H9 (cell line): Measurements from ENCODE around the gene HSPA5. TPM values are rescaled to one million over a fixed set of nuclear protein-coding genes. Genes with fewer than 3 reads are reported as not detected.
A peak's percentile ranks its signal among the peaks of the same experiment; 100 is the strongest.

Experiments
- DNase-seq: peaks from one replicate; pipeline ENCODE4 v3.0.0-alpha.2; 2017
- H2AFZ ChIP-seq: one replicate; pipeline ENCODE4 v1.6.1; 2013; ENCODE audit warnings: mild to moderate bottlenecking, low read length, control low read depth, moderate library complexity
- H2AK5ac ChIP-seq: 2 replicates; pipeline ENCODE4 v1.6.1; 2013; ENCODE audit warnings: low read length, control low read depth, mixed read lengths; ENCODE audit not compliant: insufficient read length
- H2BK120ac ChIP-seq: one replicate; pipeline ENCODE4 v1.6.1; 2013; ENCODE audit warnings: low read depth, mild to moderate bottlenecking, low read length, control low read depth, inconsistent platforms; ENCODE audit not compliant: poor library complexity, severe bottlenecking
- H2BK12ac ChIP-seq: 2 replicates; pipeline ENCODE4 v1.6.1; 2013; ENCODE audit warnings: low read length, control low read depth, mixed read lengths, low read depth; ENCODE audit not compliant: insufficient read length
- H2BK15ac ChIP-seq: 2 replicates; pipeline ENCODE4 v1.6.1; 2013; ENCODE audit warnings: low read depth, low read length, control low read depth
- H2BK20ac ChIP-seq: one replicate; pipeline ENCODE4 v1.6.1; 2013; ENCODE audit warnings: low read depth, mild to moderate bottlenecking, low read length, control low read depth, inconsistent platforms; ENCODE audit not compliant: poor library complexity, severe bottlenecking
- H2BK5ac ChIP-seq: 2 replicates; pipeline ENCODE4 v1.6.1; 2013; ENCODE audit warnings: low read length, control low read depth, mixed read lengths; ENCODE audit not compliant: insufficient read length
- H3K14ac ChIP-seq: 2 replicates; pipeline ENCODE4 v1.6.1; 2013; ENCODE audit warnings: low read length, control low read depth; ENCODE audit not compliant: insufficient read depth
- H3K18ac ChIP-seq: 2 replicates; pipeline ENCODE4 v1.6.1; 2013; ENCODE audit warnings: low read depth, mild to moderate bottlenecking, mixed read lengths, low read length, control low read depth; ENCODE audit not compliant: insufficient read length
- H3K23ac ChIP-seq: 2 replicates; pipeline ENCODE4 v1.6.1; 2013; ENCODE audit warnings: low read length, control low read depth, mixed read lengths, low read depth; ENCODE audit not compliant: insufficient read length
- H3K23me2 ChIP-seq: 2 replicates; pipeline ENCODE4 v1.6.1; 2013; ENCODE audit warnings: low read depth, mild to moderate bottlenecking, mixed read lengths, low read length, control low read depth; ENCODE audit not compliant: insufficient read length, poor library complexity, severe bottlenecking
- H3K27ac ChIP-seq: 2 replicates; pipeline ENCODE4 v1.5.1; 2013; ENCODE audit warnings: low read length, control low read depth, mixed read lengths, low read depth; ENCODE audit not compliant: insufficient read length
- H3K27me3 ChIP-seq: 2 replicates; pipeline ENCODE4 v1.6.1; 2013; ENCODE audit warnings: low read length, control low read depth, inconsistent platforms; ENCODE audit not compliant: insufficient read depth
- H3K4ac ChIP-seq: 2 replicates; pipeline ENCODE4 v1.6.1; 2013; ENCODE audit warnings: low read depth, mild to moderate bottlenecking, control low read depth, inconsistent platforms, low read length, moderate library complexity
- H3K4me1 ChIP-seq: 2 replicates; pipeline ENCODE4 v1.6.1; 2013; ENCODE audit warnings: low read length, control low read depth, inconsistent platforms; ENCODE audit not compliant: insufficient read depth
- H3K4me2 ChIP-seq: 2 replicates; pipeline ENCODE4 v1.6.1; 2013; ENCODE audit warnings: low read length, control low read depth, mixed read lengths; ENCODE audit not compliant: insufficient read length, insufficient read depth
- H3K56ac ChIP-seq: 2 replicates; pipeline ENCODE4 v1.6.1; 2013; ENCODE audit warnings: low read depth, mild to moderate bottlenecking, mixed read lengths, low read length, control low read depth; ENCODE audit not compliant: insufficient read length
- H3K79me1 ChIP-seq: 2 replicates; pipeline ENCODE4 v1.6.1; 2013; ENCODE audit warnings: low read depth, mild to moderate bottlenecking, moderate library complexity, low read length, control low read depth, inconsistent platforms; ENCODE audit not compliant: insufficient read depth, poor library complexity, severe bottlenecking
- H3K79me2 ChIP-seq: 2 replicates; pipeline ENCODE4 v1.6.1; 2013; ENCODE audit warnings: low read length, control low read depth, inconsistent platforms; ENCODE audit not compliant: insufficient read depth
- H3K9ac ChIP-seq: 2 replicates; pipeline ENCODE4 v1.6.1; 2013; ENCODE audit warnings: low read length, control low read depth, mixed read lengths; ENCODE audit not compliant: insufficient read length; ENCODE audit errors: extremely low read depth
- H3K9me3 ChIP-seq: one replicate; pipeline ENCODE4 v1.6.1; 2013; ENCODE audit warnings: low read depth, low read length, inconsistent platforms; ENCODE audit not compliant: control insufficient read depth
- H3T11ph ChIP-seq: one replicate; pipeline ENCODE4 v1.6.1; 2013; ENCODE audit warnings: mild to moderate bottlenecking, low read length, control low read depth, inconsistent platforms
- H4K20me1 ChIP-seq: one replicate; pipeline ENCODE4 v1.6.1; 2013; ENCODE audit not compliant: control insufficient read depth, insufficient read length, insufficient read depth
- H4K5ac ChIP-seq: 2 replicates; pipeline ENCODE4 v1.6.1; 2013; ENCODE audit warnings: low read depth, mild to moderate bottlenecking, mixed read lengths, low read length, control low read depth; ENCODE audit not compliant: insufficient read length
- H4K8ac ChIP-seq: replicated peaks from 2 replicates; pipeline ENCODE4 v1.6.1; 2013; ENCODE audit warnings: low read length, control low read depth, mixed read lengths, low read depth; ENCODE audit not compliant: insufficient read length
- H4K91ac ChIP-seq: 2 replicates; pipeline ENCODE4 v1.6.1; 2013; ENCODE audit warnings: low read depth, mild to moderate bottlenecking, moderate library complexity, mixed read lengths, low read length, control low read depth; ENCODE audit not compliant: insufficient read length
- H3K27ac Mint-ChIP-seq, 3 experiments: 2 replicates in 2 of 3; 3 replicates in 1 of 3; pipeline ENCODE4 v1.8.0; 2020 to 2021; ENCODE audit warnings: mixed read lengths in 3 of 3, mild to moderate bottlenecking in 1 of 3, moderate library complexity in 1 of 3
- H3K27me3 Mint-ChIP-seq: 2 replicates; pipeline ENCODE4 v1.8.0; 2021; ENCODE audit warnings: low read depth, mild to moderate bottlenecking, moderate library complexity, mixed read lengths
- H3K36me3 Mint-ChIP-seq, 3 experiments: 2 replicates in 2 of 3; 3 replicates in 1 of 3; pipeline ENCODE4 v1.8.0; 2020 to 2021; ENCODE audit warnings: low read depth in 3 of 3, mixed read lengths in 3 of 3; ENCODE audit not compliant: insufficient read depth in 1 of 3
- H3K4me1 Mint-ChIP-seq, 2 experiments: 2 replicates each; pipeline ENCODE4 v1.8.0; 2020; ENCODE audit warnings: mixed read lengths in 2 of 2
- H3K4me3 Mint-ChIP-seq, 2 experiments: 2 replicates in 1 of 2; 3 replicates in 1 of 2; pipeline ENCODE4 v1.8.0; 2020 to 2021; ENCODE audit warnings: mild to moderate bottlenecking in 2 of 2, mixed read lengths in 2 of 2, moderate library complexity in 1 of 2
- H3K9me3 Mint-ChIP-seq, 2 experiments: 2 replicates in 1 of 2; 3 replicates in 1 of 2; pipeline ENCODE4 v1.8.0; 2020; ENCODE audit warnings: mild to moderate bottlenecking in 2 of 2, mixed read lengths in 2 of 2, moderate library complexity in 1 of 2
- CTCF ChIP-seq: fragments of 200-600 bp; sonication (generic); conservative IDR thresholded peaks from 3 replicates; pipeline ENCODE4 v1.8.0; 2021; ENCODE audit warnings: antibody characterized with exemption, mild to moderate bottlenecking
- WGBS: extraction: QIAGEN DNeasy Blood & Tissue Kit; methylation state at CpG from one replicate; pipeline ENCODE4 v1.1.7; 2013; ENCODE audit warnings: missing lambda C conversion rate, low lambda C conversion rate, mixed read lengths; ENCODE audit not compliant: insufficient read length; ENCODE audit errors: extremely low coverage; 5-methylcytosine and 5-hydroxymethylcytosine counted together
- total RNA-seq: library from RNA; stranded (reverse); gene quantifications from 2 replicates; pipeline ENCODE4 v1.2.1, GENCODE V29; 2021

HSPA5 gene
- total RNA-seq, 1 experiment from 2014 or later = 240 TPM

- Histone ChIP-seq H3K27me3 (no peaks in the 10 kb centered on the region), H2BK5ac (no peak overlapping the region), H2BK12ac (no peak overlapping the region), H3K23ac (no peak overlapping the region), H4K91ac (no peak overlapping the region), H4K5ac (no peak overlapping the region), H3K56ac (no peak overlapping the region), H2BK20ac (no peak overlapping the region), H3K9ac (no peak overlapping the region), H2AK5ac (no peak overlapping the region), H3K27ac (no peak overlapping the region), H3K4me2 (no peak overlapping the region), H3K23me2 (no peaks in the 10 kb centered on the region), H4K8ac (no peak overlapping the region), H3K18ac (no peak overlapping the region), H3K4ac (no peak overlapping the region), H2BK15ac (no peak overlapping the region), H3K79me1 (no peaks in the 10 kb centered on the region), H3K14ac (no peak overlapping the region), H3T11ph (no peak overlapping the region), H3K4me1 (no peaks in the 10 kb centered on the region), H3K79me2 (peaks cover 1% of the 10 kb centered on the region; the same call in 1 of the 2 replicates), H4K20me1 (no peaks in the 10 kb centered on the region), H2AFZ (no peak overlapping the region), H2BK120ac (no peak overlapping the region), H3K9me3 (no peaks in the 10 kb centered on the region)
- no peak overlapping the region for H3K4me3 Mint-ChIP-seq
- peaks cover 34 to 58% (median 47%) of the 10 kb centered on the region in 3 experiments for H3K36me3 Mint-ChIP-seq
- H3K4me1 Mint-ChIP-seq = peaks cover 11 to 15% of the 10 kb centered on the region in 2 experiments
- DNase-seq = no peak
- no CpG with 5 or more reads among the region's 3 CpGs for WGBS
- H3K9me3 Mint-ChIP-seq = no peaks in the 10 kb centered on the region
- no peak for TF ChIP-seq CTCF
- H3K27ac Mint-ChIP-seq = peak overlapping the region in 1 of 3 experiments; percentile 17; a peak in 3 of 7 replicates
- no peaks in the 10 kb centered on the region for H3K27me3 Mint-ChIP-seq
These were observed 7.5 kb downstream of the HSPA5 start for GRCh38 chr9:125233678-125234077.
